ENCODE results near the gene ZSCAN18. TPM values are rescaled to one million over a fixed set of nuclear protein-coding genes. Genes with fewer than 3 reads are reported as not detected.
A peak's percentile ranks its signal among the peaks of the same experiment; 100 is the strongest.

Gene ZSCAN18
- total RNA-seq, 1 donor from 2014 or later: 60.5 TPM

- ATAC-seq (ENCODE audit: poor library complexity): no peak
- no peak for DNase-seq
- intact Hi-C loops (cut with DNase I): no loop called here
Measured at GRCh38 chr19:58089846-58090245, 8.2 kb downstream of the ZSCAN18 start.

DNA sequence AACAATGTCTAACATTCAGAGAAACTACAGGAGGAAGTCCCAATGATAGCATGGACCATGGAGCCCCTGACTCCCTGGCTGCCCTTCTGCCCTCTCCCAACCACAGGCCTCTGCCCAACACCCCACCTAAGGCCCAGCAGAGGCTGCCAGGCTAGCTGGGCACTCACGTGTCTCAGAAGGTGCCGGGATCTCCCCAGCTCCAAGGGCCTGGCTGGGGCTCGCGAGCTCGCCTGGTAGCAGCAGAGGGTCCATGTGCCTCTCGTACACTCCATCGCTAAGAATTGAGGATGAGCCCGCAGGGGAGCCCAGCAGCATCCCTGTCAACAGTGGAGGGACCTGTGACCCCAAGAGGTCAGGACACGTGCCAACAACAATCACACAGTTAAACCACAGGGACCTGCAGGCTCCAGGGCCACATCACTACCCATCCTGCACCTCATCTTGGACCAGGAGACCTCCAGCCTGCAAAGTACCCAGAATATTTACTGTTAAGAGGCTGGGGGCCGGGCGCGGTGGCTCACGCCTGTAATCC, 9.4 kb downstream of the ZSCAN18 start:
- DNase-seq (no peak), ATAC-seq (ENCODE audit: poor library complexity) (no peak)
- intact Hi-C loops (cut with DNase I): no loop called here

DNA sequence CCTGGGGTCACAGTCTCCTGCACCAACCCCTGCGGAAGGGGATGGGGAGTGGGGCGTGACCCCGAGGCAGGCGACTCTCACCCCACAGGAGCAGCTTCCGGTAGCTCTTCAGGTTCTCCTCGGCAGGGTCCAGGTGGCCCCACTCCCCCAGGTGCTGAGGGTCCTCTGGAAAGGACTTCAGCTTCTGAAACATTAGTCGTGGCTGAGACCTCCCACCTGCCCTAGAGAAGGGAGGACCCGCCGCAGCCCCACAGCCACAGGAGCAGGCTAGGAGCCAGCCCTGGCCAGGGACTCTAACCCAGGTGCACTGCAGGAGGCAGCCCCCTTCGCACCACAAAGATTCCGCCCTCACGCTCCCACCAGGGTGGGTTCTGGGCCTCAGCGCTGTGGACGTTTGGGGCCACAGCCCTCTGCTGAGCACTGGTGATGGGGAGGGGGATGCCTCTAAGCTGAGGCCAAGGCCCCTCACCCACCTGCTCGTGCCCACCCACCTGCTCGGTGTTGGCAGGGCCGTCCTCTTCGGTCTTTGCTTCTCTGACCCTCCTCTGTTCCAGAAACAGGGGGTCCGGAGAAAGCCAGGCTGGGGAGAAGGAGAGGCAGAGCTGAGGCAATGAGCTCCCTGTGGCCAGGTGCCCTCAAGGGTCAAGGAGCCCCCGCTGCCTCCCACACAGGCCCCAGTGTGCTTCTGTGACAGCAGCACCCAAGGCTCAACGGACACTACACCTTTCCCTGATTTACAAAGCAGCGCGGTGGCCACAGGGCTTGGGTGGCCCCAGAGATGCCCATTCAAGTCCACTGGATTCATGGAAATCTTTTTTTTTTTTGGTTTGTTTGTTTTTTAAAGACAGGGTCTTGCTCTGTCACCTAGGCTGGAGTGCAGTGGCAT, 11.0 kb downstream of the ZSCAN18 start:
- DNase-seq (no peak), ATAC-seq (ENCODE audit: poor library complexity) (no peak)
- intact Hi-C loops (cut with DNase I): no loop called here

DNA sequence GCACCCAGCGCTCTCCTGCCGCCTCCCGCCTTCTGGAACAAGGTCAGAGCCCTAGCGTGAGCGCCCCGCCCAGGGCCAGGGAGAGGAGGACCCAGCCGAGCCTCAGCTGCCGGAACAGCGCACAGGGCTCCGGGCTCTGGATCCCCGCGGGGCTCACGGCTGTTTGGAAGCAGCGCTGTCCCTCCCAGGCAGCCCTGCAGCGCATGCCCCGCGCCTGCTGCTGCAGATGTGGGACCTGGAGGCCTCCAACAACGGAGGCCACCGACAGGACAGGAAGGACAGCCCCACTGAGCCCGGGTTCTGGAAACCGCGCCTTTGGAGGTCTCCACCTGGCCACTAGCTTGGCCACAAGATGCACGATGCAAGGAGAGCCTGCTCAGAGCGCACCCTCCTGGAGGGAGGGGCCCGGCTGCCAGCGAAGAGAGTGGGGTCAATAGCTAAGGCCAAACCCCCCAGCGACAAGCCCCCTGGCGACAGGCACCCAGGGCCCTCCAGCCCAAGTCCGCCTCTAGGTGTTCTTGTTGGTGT, 12.6 kb downstream of the ZSCAN18 start:
- intact Hi-C loops (cut with DNase I): no loop called here
- no peak for ATAC-seq (ENCODE audit: poor library complexity)
- DNase-seq: no peak

DNA sequence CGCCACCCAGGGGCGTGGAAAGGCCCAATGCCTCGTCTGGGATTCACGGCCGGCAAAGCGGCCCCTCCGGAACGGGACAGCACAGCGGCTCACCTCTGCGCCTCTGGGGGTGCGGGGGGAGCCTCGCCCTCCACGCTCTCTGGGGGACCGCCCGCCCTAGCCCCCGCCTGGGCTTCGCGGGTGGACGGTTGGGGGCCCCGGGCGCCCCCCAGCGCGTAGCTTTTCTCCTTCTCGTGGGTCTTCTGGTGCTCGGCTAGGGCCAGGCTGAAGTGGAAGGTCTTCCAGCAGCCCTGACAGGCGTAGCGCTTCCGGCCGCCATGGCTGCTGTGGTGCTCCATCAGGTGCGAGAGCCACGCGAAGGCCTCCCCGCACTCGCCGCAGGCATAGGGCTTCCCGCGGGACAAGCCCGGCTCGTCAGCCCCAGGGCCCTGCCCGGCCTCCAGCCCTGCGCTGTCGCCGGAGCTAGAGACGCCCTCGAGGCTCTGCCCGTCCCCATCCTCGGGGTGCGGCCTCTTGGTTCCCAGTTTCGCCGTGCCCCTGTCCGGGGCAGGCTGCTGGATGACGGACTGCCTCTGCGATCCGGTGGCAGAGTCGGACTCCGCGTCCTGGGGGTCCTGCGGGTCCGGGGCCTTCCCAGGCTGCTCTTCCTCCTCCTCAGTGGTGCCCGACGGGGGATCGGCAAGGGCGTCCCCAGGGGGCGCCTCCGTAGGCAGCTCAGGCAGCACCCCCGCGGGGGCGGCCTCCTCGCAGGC, 13.3 kb downstream of the ZSCAN18 start:
- DNase-seq (no peak), ATAC-seq (ENCODE audit: poor library complexity) (peak; percentile 8)
- intact Hi-C loops (cut with DNase I): no loop called here

- intact Hi-C loops (cut with DNase I): no loop called here
- ATAC-seq (ENCODE audit: poor library complexity): no peak
- no peak for DNase-seq
Measured at GRCh38 chr19:58083021-58083420, 15.0 kb downstream of the ZSCAN18 start.

GRCh38 chr19:58079792-58080191, 18.2 kb downstream of the ZSCAN18 start:
- DNase-seq (no peak), ATAC-seq (ENCODE audit: poor library complexity) (no peak)
- intact Hi-C loops (cut with DNase I): no loop called here

DNA sequence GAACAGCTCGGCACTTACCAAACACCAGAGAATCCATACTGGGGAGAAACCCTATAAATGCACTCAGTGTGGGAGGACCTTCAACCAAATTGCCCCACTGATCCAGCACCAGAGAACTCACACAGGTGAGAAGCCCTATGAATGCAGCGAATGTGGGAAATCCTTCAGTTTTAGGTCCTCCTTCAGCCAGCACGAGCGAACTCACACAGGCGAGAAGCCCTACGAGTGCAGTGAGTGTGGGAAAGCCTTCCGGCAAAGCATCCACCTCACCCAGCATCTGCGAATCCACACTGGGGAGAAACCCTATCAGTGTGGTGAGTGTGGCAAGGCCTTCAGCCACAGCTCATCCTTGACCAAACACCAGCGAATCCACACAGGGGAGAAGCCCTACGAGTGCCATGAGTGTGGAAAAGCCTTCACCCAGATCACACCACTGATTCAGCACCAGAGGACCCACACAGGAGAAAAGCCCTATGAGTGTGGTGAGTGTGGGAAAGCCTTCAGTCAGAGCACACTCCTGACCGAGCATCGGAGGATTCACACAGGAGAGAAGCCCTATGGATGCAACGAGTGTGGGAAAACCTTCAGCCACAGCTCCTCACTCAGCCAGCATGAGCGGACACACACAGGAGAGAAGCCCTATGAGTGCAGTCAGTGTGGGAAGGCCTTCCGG, 30.7 kb downstream of the ZSCAN18 start:
- ATAC-seq (ENCODE audit: poor library complexity) (no peak), DNase-seq (no peak)
- intact Hi-C loops (cut with DNase I): no loop called here

DNA sequence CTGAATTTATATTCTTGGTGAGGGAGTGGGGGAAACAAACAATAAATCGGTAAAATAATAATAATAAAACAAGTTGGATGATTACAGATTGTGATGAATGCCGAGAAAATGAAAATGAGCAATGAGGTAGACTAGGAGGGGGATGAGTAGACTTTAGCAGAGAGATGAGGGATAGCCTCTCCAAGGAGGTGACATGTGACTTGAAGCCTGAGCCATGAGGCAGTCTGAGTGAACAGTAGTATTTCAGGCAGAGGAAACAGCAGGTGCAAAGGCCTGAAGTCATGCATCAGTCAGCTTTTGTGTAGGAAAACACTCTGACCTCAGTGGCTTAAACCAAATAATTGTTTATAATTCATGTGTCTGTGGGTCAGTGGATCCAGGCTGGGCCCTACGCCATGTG, 34.3 kb downstream of the ZSCAN18 start:
- ATAC-seq (ENCODE audit: poor library complexity) (no peak), DNase-seq (no peak)
- intact Hi-C loops (cut with DNase I): no loop called here

GRCh38 chr19:58060231-58060630, 37.8 kb downstream of the ZSCAN18 start:
- intact Hi-C loops (cut with DNase I): no loop called here
- ATAC-seq (ENCODE audit: poor library complexity): no peak
- no peak for DNase-seq

DNA sequence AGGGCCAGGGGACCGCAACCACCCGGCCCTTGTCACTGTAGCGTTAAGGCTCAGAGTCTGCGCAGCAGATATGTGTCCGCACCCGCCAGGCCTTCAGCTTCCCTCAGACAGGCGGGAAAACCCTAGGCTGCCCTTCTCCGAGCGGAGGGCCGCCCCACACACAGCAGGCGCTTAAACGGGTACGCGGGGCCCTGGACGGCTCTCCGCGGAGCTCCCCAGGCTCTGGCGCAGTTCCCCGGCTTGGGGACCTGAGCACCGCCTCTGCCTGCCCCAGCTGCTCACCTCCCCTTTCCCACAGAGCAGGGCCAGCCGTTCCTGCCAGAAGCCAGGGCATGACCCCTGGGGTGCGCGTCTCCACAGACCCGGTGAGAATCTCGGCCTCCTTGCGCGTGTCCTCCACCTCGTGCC, 38.4 kb downstream of the ZSCAN18 start:
- DNase-seq: no peak
- ATAC-seq (ENCODE audit: poor library complexity): peak; percentile 10
- intact Hi-C loops (cut with DNase I): no loop called here

GRCh38 chr19:58059003-58059670, 38.9 kb downstream of the ZSCAN18 start, which contains the start of gene ZNF135:
ZNF135 (plus strand) TSS chr19:58059282; CDS start chr19:58060003, 721 bp downstream.
- ATAC-seq (ENCODE audit: poor library complexity) (peak; percentile 99), DNase-seq (peak; percentile 94)
- intact Hi-C loops (cut with DNase I): no loop called here

GRCh38 chr19:58058467-58058866, 39.6 kb downstream of the ZSCAN18 start:
- intact Hi-C loops (cut with DNase I): no loop called here
- DNase-seq: no peak
- ATAC-seq (ENCODE audit: poor library complexity): no peak

DNA sequence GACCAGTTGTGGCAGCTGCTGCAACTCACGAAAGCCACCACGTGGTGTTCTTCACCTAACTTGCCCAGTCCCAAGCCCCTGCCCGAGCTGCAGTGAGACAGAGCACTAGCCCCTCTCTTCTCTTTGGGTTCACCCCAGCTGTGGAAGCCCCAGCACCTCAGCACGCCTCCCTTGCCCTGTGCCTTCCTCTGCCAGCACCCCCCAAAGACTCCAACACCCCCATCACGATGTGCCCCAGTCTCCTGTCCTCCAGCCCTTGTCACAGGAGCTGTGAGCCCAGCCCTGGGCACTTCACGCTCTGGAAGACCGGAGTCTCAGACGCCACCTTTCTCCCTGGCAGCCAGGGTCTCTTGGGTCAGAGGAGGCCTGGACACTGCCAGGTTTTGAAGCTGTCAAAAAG, 41.2 kb downstream of the ZSCAN18 start:
- intact Hi-C loops (cut with DNase I): no loop called here
- ATAC-seq (ENCODE audit: poor library complexity): no peak

GRCh38 chr19:58056261-58056660, 41.8 kb downstream of the ZSCAN18 start:
- ATAC-seq (ENCODE audit: poor library complexity) (no peak), DNase-seq (no peak)
- intact Hi-C loops (cut with DNase I): no loop called here

More for the DNA sequence above, 41.2 kb downstream of the ZSCAN18 start:
- no peak for DNase-seq

DNA sequence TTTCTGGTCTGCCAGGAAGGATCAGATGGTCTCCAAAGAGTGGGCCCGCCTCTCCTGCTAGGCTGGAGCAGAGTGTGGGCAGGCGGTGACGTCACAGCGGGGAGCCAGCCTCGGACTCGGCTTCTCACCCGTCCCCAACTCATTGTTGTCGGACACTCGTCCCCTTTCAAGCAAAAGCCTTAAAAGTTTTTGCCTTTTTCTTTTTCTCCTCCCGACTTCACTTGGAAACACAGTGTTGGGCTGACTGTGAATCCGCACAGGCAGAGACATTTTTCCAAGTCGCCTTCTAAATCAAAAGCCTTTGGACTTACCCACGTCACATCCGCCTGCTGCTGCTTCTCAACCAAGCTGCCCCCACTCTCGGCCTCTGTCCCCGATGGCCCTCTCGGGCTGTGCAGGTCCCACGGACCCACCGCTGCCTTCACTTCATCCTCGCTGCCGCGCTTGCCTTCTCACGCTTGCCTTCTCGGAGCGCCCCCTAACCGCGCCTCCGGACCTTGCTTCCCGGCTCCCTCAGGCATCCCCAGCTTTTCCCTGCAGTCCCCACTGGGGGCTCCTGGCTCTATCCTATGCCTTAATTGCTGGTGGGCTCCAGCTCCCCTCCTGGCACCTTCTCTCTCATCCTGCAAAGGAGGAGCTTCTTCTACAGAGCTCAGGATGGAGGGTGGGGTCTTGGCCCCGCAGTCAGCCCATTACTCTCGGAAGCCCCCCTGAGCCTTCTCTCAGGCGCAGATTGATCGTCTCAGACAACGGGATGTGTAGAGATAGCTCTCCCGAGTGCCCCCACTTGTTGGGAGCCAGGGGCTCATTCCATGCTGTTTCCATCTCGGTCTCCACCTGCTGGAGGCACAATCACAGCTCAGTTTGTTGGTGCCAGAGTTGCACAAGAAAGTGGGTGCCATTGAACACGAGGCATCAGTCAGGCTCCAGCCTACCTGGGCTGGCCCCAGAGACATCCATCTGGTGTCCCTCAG, 42.8 kb downstream of the ZSCAN18 start:
- intact Hi-C loops (cut with DNase I): no loop called here
- DNase-seq (peak; percentile 54), ATAC-seq (ENCODE audit: poor library complexity) (no peak)

DNA sequence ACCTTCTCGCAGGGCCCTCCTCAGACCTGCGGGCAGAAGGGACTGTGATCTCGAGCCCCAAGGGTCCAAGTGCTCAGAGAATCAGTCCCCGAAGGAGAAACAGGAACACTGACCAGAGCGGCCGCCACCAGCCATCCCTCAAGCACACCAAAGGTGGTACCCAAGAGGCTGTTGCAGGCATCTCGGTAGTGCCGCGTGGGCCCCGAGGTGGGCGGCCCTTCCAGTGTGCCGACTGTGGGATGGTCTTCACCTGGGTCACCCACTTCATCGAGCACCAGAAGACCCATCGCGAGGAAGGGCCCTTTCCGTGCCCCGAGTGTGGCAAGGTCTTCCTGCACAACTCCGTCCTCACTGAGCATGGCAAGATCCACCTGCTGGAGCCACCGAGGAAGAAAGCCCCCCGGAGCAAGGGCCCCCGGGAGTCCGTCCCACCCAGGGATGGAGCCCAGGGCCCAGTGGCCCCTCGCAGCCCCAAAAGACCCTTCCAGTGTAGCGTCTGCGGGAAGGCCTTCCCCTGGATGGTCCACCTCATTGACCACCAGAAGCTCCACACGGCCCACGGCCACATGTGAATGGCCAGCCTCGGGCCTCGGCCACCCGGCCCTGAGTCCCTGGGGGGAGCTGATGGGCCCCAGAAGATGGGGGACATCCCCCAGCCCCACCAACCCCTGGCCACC, 44.4 kb downstream of the ZSCAN18 start:
- DNase-seq: no peak
- ATAC-seq (ENCODE audit: poor library complexity): no peak
- intact Hi-C loops (cut with DNase I): no loop called here
